Caco-2 (cell line): ENCODE data around the gene PTPRG. TPM values are rescaled to one million over a fixed set of nuclear protein-coding genes. Genes with fewer than 3 reads are reported as not detected.

Source experiments
- BruUV-seq: library from RNA; stranded (reverse); fragments of 400-500 nt; replicated peaks from 2 replicates; lab custom pipeline; 2021; lab: Mats Ljungman, UMichigan
- CTCF ChIA-PET: fragments of 300-600 bp; sonication (Branson Sonifier 250); formaldehyde crosslinking; loops from one replicate; lab custom pipeline; 2022; ENCODE audit warnings: antibody characterized with exemption; lab: Charles Lee
- POLR2A ChIA-PET: fragments of 300-600 bp; sonication (Branson Sonifier 250); formaldehyde crosslinking; loops from one replicate; lab custom pipeline; 2022; ENCODE audit warnings: antibody characterized with exemption; lab: Charles Lee
- DNase-seq, 2 experiments: peaks; one replicate each; pipeline versions ENCODE4 v3.0.0 to v3.0.0-alpha.2; 2020 to 2022
- H3K27me3 ChIP-seq: replicated peaks from 2 replicates; pipeline ENCODE4 v1.6.0; 2011; ENCODE audit warnings: low read length; ENCODE audit not compliant: control insufficient read depth, insufficient read depth
- H3K36me3 ChIP-seq: 2 replicates; pipeline ENCODE4 v1.5.1; 2011; ENCODE audit warnings: low read length; ENCODE audit not compliant: control insufficient read depth, insufficient read depth
- H3K4me1 ChIP-seq: fragments of 250-450 bp; sonication (Bioruptor Pico); 2 replicates; pipeline ENCODE4 v1.5.1; 2020; ENCODE audit warnings: mild to moderate bottlenecking
- H3K4me3 ChIP-seq: 2 replicates; pipeline ENCODE4 v1.5.1; 2011; ENCODE audit warnings: low read depth, mild to moderate bottlenecking, control low read depth, low read length
- H3K9me3 ChIP-seq: fragments of 250-450 bp; sonication (Bioruptor Pico); 2 replicates; pipeline ENCODE4 v1.5.1; 2020; ENCODE audit warnings: mild to moderate bottlenecking, moderate library complexity
- H3K27ac Mint-ChIP-seq: one replicate; pipeline ENCODE4 v1.8.0; 2022; ENCODE audit warnings: mixed read lengths; ENCODE audit not compliant: unreplicated experiment
- H3K27me3 Mint-ChIP-seq: one replicate; pipeline ENCODE4 v1.8.0; 2022; ENCODE audit warnings: mixed read lengths; ENCODE audit not compliant: insufficient read depth, unreplicated experiment
- H3K36me3 Mint-ChIP-seq: one replicate; pipeline ENCODE4 v1.8.0; 2022; ENCODE audit warnings: mild to moderate bottlenecking, mixed read lengths; ENCODE audit not compliant: insufficient read depth, unreplicated experiment
- H3K4me1 Mint-ChIP-seq: one replicate; pipeline ENCODE4 v1.8.0; 2022; ENCODE audit warnings: low read depth, mixed read lengths; ENCODE audit not compliant: unreplicated experiment
- H3K4me3 Mint-ChIP-seq: one replicate; pipeline ENCODE4 v1.8.0; 2022; ENCODE audit warnings: mild to moderate bottlenecking, moderate library complexity, mixed read lengths; ENCODE audit not compliant: unreplicated experiment
- H3K9me3 Mint-ChIP-seq: one replicate; pipeline ENCODE4 v1.8.0; 2022; ENCODE audit warnings: mixed read lengths; ENCODE audit not compliant: unreplicated experiment
- intact Hi-C: fragments of 100-400 bp; cut with micrococcal nuclease; formaldehyde crosslinking; loops from one replicate; pipeline ENCODE4 v1.10.0; 2022; ENCODE audit not compliant: unreplicated experiment
- total RNA-seq: library from RNA; stranded (reverse); gene quantifications from 2 replicates; pipeline ENCODE4 v1.2.3, GENCODE V29; 2022
- TF ChIP-seq, protein P1 (sequence below), 2 experiments: fragments of 200-600 bp in 1 of 2; IDR thresholded peaks; 1 replicate in 1 of 2; 2 replicates in 1 of 2; pipeline versions ENCODE4 v1.5.1 to v1.8.0; 2011 to 2022; ENCODE audit warnings: antibody characterized with exemption in 1 of 2, control low read depth in 1 of 2, inconsistent platforms in 1 of 2, low read depth in 1 of 2, low read length in 1 of 2, mild to moderate bottlenecking in 1 of 2, moderate library complexity in 1 of 2; ENCODE audit not compliant: insufficient read depth in 1 of 2, severe bottlenecking in 1 of 2, unreplicated experiment in 1 of 2

Gene PTPRG
- total RNA-seq, 1 experiment from 2014 or later, result 46.4 TPM

DNA sequence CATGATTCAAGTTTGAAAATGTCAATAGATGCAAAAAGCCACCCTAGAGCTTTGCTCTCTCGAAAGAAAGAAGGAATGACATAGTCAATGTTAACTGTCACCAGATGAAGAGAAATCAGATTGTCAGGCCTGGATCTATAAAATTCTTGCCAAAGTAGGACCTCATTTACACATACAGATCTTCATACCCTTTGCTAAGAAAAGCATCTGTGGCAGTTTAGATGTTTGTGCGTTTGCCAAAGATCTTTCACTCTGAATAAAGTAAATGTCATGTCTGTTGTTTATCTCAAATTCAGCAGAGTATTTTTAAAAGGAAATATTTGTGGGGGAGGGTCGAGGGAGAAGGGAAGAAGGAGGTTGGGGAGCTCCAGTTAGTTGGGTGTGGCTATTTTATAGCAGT is 692.6 kb downstream of the PTPRG start:
- ChIA-PET CTCF (no interaction called here), POLR2A (no interaction called here)
- no TSS peak for BruUV-seq
- intact Hi-C loops, result no loop called here
- Mint-ChIP-seq H3K4me3 (no peak overlapping the region), H3K9me3 (no peaks in the 10 kb centered on the region), H3K27ac (no peak overlapping the region), H3K36me3 (no peaks in the 10 kb centered on the region), H3K4me1 (no peaks in the 10 kb centered on the region), H3K27me3 (no peaks in the 10 kb centered on the region)
- H3K9me3 ChIP-seq, result no peaks in the 10 kb centered on the region
- H3K4me3 ChIP-seq, result no peak overlapping the region
- TF ChIP-seq, protein P1, sequence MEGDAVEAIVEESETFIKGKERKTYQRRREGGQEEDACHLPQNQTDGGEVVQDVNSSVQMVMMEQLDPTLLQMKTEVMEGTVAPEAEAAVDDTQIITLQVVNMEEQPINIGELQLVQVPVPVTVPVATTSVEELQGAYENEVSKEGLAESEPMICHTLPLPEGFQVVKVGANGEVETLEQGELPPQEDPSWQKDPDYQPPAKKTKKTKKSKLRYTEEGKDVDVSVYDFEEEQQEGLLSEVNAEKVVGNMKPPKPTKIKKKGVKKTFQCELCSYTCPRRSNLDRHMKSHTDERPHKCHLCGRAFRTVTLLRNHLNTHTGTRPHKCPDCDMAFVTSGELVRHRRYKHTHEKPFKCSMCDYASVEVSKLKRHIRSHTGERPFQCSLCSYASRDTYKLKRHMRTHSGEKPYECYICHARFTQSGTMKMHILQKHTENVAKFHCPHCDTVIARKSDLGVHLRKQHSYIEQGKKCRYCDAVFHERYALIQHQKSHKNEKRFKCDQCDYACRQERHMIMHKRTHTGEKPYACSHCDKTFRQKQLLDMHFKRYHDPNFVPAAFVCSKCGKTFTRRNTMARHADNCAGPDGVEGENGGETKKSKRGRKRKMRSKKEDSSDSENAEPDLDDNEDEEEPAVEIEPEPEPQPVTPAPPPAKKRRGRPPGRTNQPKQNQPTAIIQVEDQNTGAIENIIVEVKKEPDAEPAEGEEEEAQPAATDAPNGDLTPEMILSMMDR (IDR thresholded peaks at IDR 0.05; ENCODE audit: insufficient read depth in 1 of 2, low read depth in 1 of 2, low read length in 1 of 2, severe bottlenecking in 1 of 2, unreplicated experiment in 1 of 2), result no peak
- H3K4me1 ChIP-seq, result no peaks in the 10 kb centered on the region
- H3K27me3 ChIP-seq, result no peaks in the 10 kb centered on the region
- DNase-seq, result no peak
- H3K36me3 ChIP-seq, result no peaks in the 10 kb centered on the region

DNA sequence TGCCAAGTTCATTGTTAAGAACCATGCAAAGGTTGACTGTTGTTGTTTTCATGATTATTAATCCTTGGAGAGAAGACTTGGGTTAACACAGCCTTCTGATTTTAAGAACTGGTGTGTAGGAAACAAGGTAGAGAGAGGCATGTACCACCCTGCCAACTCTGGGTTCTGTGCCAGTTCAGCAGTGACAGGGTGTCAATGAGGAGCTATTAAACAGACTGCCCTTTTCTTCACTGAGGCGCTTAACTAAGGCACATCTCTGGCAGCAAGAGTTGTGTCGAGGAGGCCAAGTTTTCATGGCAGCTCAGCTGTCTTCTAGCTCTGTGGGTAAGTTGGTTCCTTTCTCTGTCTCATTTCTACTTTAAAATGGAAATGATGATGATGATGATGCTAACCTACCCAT is 694.4 kb downstream of the PTPRG start:
- H3K4me1 ChIP-seq, result no peaks in the 10 kb centered on the region
- H3K9me3 ChIP-seq, result no peaks in the 10 kb centered on the region
- Mint-ChIP-seq H3K4me1 (no peaks in the 10 kb centered on the region), H3K36me3 (no peaks in the 10 kb centered on the region), H3K4me3 (no peak overlapping the region), H3K9me3 (no peaks in the 10 kb centered on the region), H3K27ac (no peak overlapping the region), H3K27me3 (no peaks in the 10 kb centered on the region)
- DNase-seq, result no peak
- no peaks in the 10 kb centered on the region for H3K36me3 ChIP-seq
- CTCF ChIA-PET, result no interaction called here
- TF ChIP-seq, protein P1 (IDR thresholded peaks at IDR 0.05; ENCODE audit: insufficient read depth in 1 of 2, low read depth in 1 of 2, low read length in 1 of 2, severe bottlenecking in 1 of 2, unreplicated experiment in 1 of 2), result no peak
- no peaks in the 10 kb centered on the region for H3K27me3 ChIP-seq
- BruUV-seq, result no TSS peak
- H3K4me3 ChIP-seq, result no peak overlapping the region
- intact Hi-C loops, result no loop called here
- POLR2A ChIA-PET, result no interaction called here

DNA sequence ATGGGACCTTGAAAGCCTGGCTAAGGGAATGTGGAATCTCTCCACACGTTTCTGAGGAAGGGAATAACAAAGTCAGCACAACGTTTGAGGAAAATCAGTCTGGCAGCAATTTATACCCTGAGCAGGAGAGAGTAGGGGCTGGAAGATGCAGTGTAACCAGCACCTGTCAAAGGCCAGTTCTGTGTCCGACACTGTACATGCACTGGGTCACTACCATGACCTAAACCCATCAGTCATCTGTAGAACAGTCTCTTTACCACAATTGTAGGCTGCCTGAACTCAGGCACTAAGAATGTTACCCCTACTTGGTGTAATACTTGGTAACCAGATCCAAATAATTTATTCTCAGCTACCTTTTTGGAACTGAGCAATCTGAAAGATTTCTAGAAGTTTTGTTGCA is 698.6 kb downstream of the PTPRG start:
- Histone ChIP-seq H3K27me3 (no peaks in the 10 kb centered on the region), H3K4me3 (no peak overlapping the region), H3K4me1 (no peaks in the 10 kb centered on the region), H3K9me3 (no peaks in the 10 kb centered on the region), H3K36me3 (no peaks in the 10 kb centered on the region)
- TF ChIP-seq, protein P1 (IDR thresholded peaks at IDR 0.05; ENCODE audit: insufficient read depth in 1 of 2, low read depth in 1 of 2, low read length in 1 of 2, severe bottlenecking in 1 of 2, unreplicated experiment in 1 of 2), result no peak
- intact Hi-C loops, result no loop called here
- Mint-ChIP-seq H3K9me3 (no peaks in the 10 kb centered on the region), H3K27me3 (no peaks in the 10 kb centered on the region), H3K4me1 (no peaks in the 10 kb centered on the region), H3K27ac (no peak overlapping the region), H3K4me3 (no peak overlapping the region), H3K36me3 (no peaks in the 10 kb centered on the region)
- POLR2A ChIA-PET, result no interaction called here
- CTCF ChIA-PET, result no interaction called here
- BruUV-seq, result no TSS peak
- no peak for DNase-seq
